Measurements from ENCODE around the gene SLC5A3.

The SLC5A3 gene

DNA sequence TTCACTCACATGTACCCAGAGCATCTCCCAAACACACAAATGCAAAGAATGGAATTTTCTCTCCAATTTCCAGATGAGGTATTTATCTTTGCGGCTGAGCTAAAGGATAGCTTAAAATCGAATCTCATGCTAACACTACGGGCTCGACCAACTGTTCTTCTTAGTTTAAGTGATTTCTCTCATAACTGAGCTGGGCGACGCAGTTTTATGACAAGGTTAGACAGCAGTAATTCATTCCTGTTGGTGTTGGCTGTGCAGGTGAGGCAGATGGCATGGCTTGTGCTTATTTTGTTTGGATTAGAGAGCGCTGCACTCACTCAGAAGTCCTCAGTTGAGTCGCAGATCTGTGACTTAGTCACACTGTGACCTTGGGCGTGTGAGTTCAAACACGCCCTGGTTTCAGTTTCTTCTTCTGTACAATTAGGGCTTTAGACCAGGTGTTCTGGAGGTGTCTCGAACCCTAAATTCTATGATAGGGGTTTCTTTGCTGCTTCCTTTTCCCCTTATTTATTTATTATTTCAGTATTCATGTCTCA lies 41.5 kb upstream of the SLC5A3 start:
- H3K4me3 ChIP-seq (replicated peaks; ENCODE audit: low read depth, low read length) = no peak overlapping the region
- no peaks in the 10 kb centered on the region for H3K36me3 ChIP-seq (ENCODE audit: control insufficient read depth, insufficient read depth, low read length)
- no peaks in the 10 kb centered on the region for H3K27me3 ChIP-seq (replicated peaks; ENCODE audit: control insufficient read depth, insufficient read depth, low read length)
- no peak for DNase-seq (ENCODE audit: extremely low read depth, insufficient read length)
- TF ChIP-seq, protein P1, sequence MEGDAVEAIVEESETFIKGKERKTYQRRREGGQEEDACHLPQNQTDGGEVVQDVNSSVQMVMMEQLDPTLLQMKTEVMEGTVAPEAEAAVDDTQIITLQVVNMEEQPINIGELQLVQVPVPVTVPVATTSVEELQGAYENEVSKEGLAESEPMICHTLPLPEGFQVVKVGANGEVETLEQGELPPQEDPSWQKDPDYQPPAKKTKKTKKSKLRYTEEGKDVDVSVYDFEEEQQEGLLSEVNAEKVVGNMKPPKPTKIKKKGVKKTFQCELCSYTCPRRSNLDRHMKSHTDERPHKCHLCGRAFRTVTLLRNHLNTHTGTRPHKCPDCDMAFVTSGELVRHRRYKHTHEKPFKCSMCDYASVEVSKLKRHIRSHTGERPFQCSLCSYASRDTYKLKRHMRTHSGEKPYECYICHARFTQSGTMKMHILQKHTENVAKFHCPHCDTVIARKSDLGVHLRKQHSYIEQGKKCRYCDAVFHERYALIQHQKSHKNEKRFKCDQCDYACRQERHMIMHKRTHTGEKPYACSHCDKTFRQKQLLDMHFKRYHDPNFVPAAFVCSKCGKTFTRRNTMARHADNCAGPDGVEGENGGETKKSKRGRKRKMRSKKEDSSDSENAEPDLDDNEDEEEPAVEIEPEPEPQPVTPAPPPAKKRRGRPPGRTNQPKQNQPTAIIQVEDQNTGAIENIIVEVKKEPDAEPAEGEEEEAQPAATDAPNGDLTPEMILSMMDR (IDR thresholded peaks at IDR 0.05; ENCODE audit: insufficient read depth, low read length, poor library complexity, severe bottlenecking) = no peak

DNA sequence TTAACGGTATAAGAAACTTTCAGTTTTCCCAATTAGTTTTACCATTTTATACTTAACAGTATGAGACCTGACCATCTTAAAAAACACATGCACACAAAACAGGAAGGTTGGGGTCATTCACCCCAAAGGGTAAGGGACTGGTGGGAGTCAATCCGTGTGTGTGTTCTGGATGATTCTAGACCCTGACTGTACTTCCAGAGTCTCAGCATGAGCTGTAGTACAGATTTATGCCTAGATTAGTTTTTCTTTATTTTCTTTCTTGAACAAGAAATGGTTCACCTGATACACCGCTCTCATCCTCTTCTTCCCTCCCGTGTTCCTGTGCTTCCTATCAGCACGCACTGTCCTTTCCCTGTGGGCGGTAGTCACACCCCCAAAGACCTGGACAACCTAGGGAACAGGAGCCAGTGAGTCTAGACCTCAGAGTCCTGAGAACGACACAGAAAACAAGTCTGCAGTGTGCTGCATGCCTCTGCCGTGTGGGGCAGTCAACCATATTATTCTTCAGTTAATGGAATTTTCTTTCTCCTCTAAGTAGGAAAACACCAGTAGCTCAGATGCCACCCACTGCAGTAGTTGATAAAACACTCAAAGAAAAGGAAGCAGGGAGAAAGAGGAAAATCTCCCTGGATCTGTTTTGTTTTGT lies 38.9 kb upstream of the SLC5A3 start:
- TF ChIP-seq, protein P1 (IDR thresholded peaks at IDR 0.05; ENCODE audit: insufficient read depth, low read length, poor library complexity, severe bottlenecking) = no peak
- DNase-seq (ENCODE audit: extremely low read depth, insufficient read length) = no peak
- H3K4me3 ChIP-seq (replicated peaks; ENCODE audit: low read depth, low read length) = no peak overlapping the region
- no peaks in the 10 kb centered on the region for H3K36me3 ChIP-seq (ENCODE audit: control insufficient read depth, insufficient read depth, low read length)
- no peaks in the 10 kb centered on the region for H3K27me3 ChIP-seq (replicated peaks; ENCODE audit: control insufficient read depth, insufficient read depth, low read length)

DNA sequence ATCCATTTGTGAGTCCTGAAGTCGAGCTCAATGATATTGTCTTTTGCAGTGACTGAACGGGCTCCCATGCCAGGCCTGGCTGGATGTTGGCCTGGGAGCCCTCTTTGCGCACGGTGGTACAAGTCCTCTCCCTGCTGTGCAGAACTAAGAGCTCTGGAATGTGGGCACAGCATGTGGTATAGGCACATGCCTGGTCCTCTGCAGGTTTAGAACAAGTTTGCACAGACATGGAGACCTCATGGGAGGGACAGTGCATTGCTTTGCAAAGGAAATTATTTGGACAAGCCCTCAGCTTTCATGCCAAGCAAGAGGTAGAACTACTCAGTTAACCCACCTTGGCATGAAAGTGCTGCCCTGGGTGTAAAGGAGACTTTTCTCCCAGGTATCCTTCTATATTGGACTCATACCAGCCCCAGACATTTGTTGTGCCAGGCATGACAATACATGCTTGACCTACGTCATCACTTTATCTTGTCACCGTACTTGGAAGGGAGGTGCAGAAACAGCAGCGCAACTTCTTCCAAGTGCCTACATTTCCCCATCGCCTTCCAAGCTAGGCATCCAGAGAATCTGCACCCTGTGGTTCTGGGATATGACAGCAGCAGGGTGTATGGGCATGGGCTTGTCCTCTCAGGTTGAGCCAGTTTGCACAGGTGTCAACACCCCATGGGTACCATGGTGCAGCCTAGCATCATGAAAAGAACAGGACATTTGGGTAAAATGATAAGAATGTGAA lies 37.6 kb upstream of the SLC5A3 start:
- no peaks in the 10 kb centered on the region for H3K27me3 ChIP-seq (replicated peaks; ENCODE audit: control insufficient read depth, insufficient read depth, low read length)
- no peak overlapping the region for H3K4me3 ChIP-seq (replicated peaks; ENCODE audit: low read depth, low read length)
- TF ChIP-seq, protein P1 (IDR thresholded peaks at IDR 0.05; ENCODE audit: insufficient read depth, low read length, poor library complexity, severe bottlenecking) = no peak
- no peak for DNase-seq (ENCODE audit: extremely low read depth, insufficient read length)
- H3K36me3 ChIP-seq (ENCODE audit: control insufficient read depth, insufficient read depth, low read length) = no peaks in the 10 kb centered on the region

- H3K4me3 ChIP-seq (replicated peaks; ENCODE audit: low read depth, low read length) = no peak overlapping the region
- H3K27me3 ChIP-seq (replicated peaks; ENCODE audit: control insufficient read depth, insufficient read depth, low read length) = no peaks in the 10 kb centered on the region
- TF ChIP-seq, protein P1 (IDR thresholded peaks at IDR 0.05; ENCODE audit: insufficient read depth, low read length, poor library complexity, severe bottlenecking) = no peak
- H3K36me3 ChIP-seq (ENCODE audit: control insufficient read depth, insufficient read depth, low read length) = no peaks in the 10 kb centered on the region
- DNase-seq (ENCODE audit: extremely low read depth, insufficient read length) = no peak
Measured at GRCh38 chr21:34037009-34037795, 36.2 kb upstream of the SLC5A3 start.

- no peak overlapping the region for H3K4me3 ChIP-seq (replicated peaks; ENCODE audit: low read depth, low read length)
- no peaks in the 10 kb centered on the region for H3K27me3 ChIP-seq (replicated peaks; ENCODE audit: control insufficient read depth, insufficient read depth, low read length)
- H3K36me3 ChIP-seq (ENCODE audit: control insufficient read depth, insufficient read depth, low read length) = no peaks in the 10 kb centered on the region
- TF ChIP-seq, protein P1 (IDR thresholded peaks at IDR 0.05; ENCODE audit: insufficient read depth, low read length, poor library complexity, severe bottlenecking) = no peak
- no peak for DNase-seq (ENCODE audit: extremely low read depth, insufficient read length)
Measured at GRCh38 chr21:34039678-34040382, 33.5 kb upstream of the SLC5A3 start.
